ENCODE results near the gene APOF. TPM values are rescaled to one million over a fixed set of nuclear protein-coding genes. Genes with fewer than 3 reads are reported as not detected.
A peak's percentile ranks its signal among the peaks of the same experiment; 100 is the strongest.

Gene APOF
- total RNA-seq (2013; cell fraction: nucleolus; rRNA removed) = not detected in 2 replicates
- total RNA-seq (2014; rRNA removed) (0.11 TPM in 1 of 2 replicates, not detected in the other), total RNA-seq (2014; rRNA removed; fragmentation: Illumina TruSeq; extraction: Trizol) (not detected in 2 replicates), total RNA-seq (2021) (not detected in 2 replicates), polyA plus RNA-seq (2011; rRNA removed) (not detected in 2 replicates), polyA plus RNA-seq (2014; fragmentation: Illumina TruSeq; extraction: Trizol) (0.04 TPM in 1 of 2 replicates, not detected in the other), polyA plus RNA-seq (2014; fragmentation: Nextera tagmentation; extraction: Ambion mirVana) (under 1 TPM; 0.13 to 0.19 TPM), polyA plus RNA-seq (2014; rRNA removed) (0.05 TPM in 1 of 2 replicates, not detected in the other), polyA plus RNA-seq (2016; fragmentation: Nextera tagmentation; extraction: Ambion mirVana) (not detected), polyA minus RNA-seq (2011; rRNA and poly(A)+ RNA removed) (not detected in 2 replicates), Bru-seq, nascent RNA (not detected), BruChase-seq, experiment 1, labeled RNA remaining after a 6-hour chase (not detected), BruChase-seq, experiment 2, labeled RNA remaining after a 2-hour chase (percentile 18 among the genes with signal in this experiment)
- polyA plus RNA-seq (2011; ENCODE audit: low read depth) = not detected
- not detected in 2 replicates for polyA plus RNA-seq (2011; cell fraction: cytosol; rRNA removed)
- polyA plus RNA-seq (2011; cell fraction: nucleus; rRNA removed) = not detected in 2 replicates
- 0.06 and 0.12 TPM in 2 replicates for polyA plus RNA-seq (2012)
- not detected in 2 replicates for polyA minus RNA-seq (2011; cell fraction: cytosol; rRNA and poly(A)+ RNA removed)
- polyA minus RNA-seq (2011; cell fraction: nucleus; rRNA and poly(A)+ RNA removed) = not detected in 2 replicates
- long read RNA-seq, experiment 1 = 0 reads
- long read RNA-seq, experiment 2 = 0 reads

- H3K9ac ChIP-seq (ENCODE audit: control insufficient read depth, insufficient read depth, low read length) = no peak within 1 kb of the TSS
- no peaks in the 10 kb centered on the region for H3K9me3 ChIP-seq (replicated peaks; ENCODE audit: control insufficient read depth, insufficient read depth, low read length)
- 75% methylated on average over 10 of the region's 10 CpGs for WGBS (ENCODE audit: insufficient coverage, insufficient replicate concordance, low lambda C conversion rate, missing lambda C conversion rate)
- ATAC-seq = no peak
- H3K79me2 ChIP-seq (ENCODE audit: control insufficient read depth, insufficient read depth, low read length) = peaks cover 22% of the 10 kb centered on the region
- H3K27me3 ChIP-seq (replicated peaks in 1 of 2; ENCODE audit: control insufficient read depth in 2 of 2, insufficient read depth in 2 of 2, low read length in 1 of 2) = no peaks in the 10 kb centered on the region
- POLR2A ChIA-PET = interaction anchor here (0.6 to 7.9 kb wide), 5 partner anchors 12 to 49 kb away, joined by 3 to 140 read pairs (median 4); partner anchors contain the start of genes IL23A and PAN2
- H3K4me1 ChIP-seq (ENCODE audit: control insufficient read depth, insufficient read depth, low read length) = peaks cover 5% of the 10 kb centered on the region; the same call in 1 of the 2 replicates
- FAIRE-seq = no peak
- H4K20me1 ChIP-seq (ENCODE audit: control insufficient read depth, insufficient read depth) = no peaks in the 10 kb centered on the region
- no peak within 1 kb of the TSS for H3K4me2 ChIP-seq (ENCODE audit: control insufficient read depth, insufficient read depth)
- in situ Hi-C loops (cut with MboI) = no loop called here
- H3K27ac ChIP-seq (ENCODE audit: control insufficient read depth, insufficient read depth) = no peak within 1 kb of the TSS
- no peaks in the 10 kb centered on the region for H3K36me3 ChIP-seq (ENCODE audit: control insufficient read depth in 2 of 2, insufficient read depth in 2 of 2, low read length in 1 of 2)
- CTCF ChIA-PET = interaction anchor here (0.6 to 3.0 kb wide), 6 partner anchors 12 to 105 kb away, joined by 3 to 17 read pairs (median 3); no protein-coding TSS in a partner anchor
- H3K4me3 ChIP-seq = no peak within 1 kb of the TSS
- RAD21 ChIA-PET (ENCODE audit: unreplicated experiment) = interaction anchor here (0.6 to 5.3 kb wide), 5 partner anchors 14 to 101 kb away, joined by 3 to 60 read pairs (median 3); no protein-coding TSS in a partner anchor
- SMC1A ChIA-PET (ENCODE audit: uncharacterized antibody, unreplicated experiment) = interaction anchor here (0.6 to 5.1 kb wide), 6 partner anchors 11 to 102 kb away, joined by 3 to 58 read pairs (median 18); partner anchors contain the start of gene TIMELESS
- intact Hi-C loops (cut with micrococcal nuclease; ENCODE audit: unreplicated experiment) = loop anchor here (5.0 kb wide), 1 partner anchor 85 kb away; the partner anchor contains the start of gene TIMELESS
- no TSS peak for BruUV-seq (replicated peaks)
- no peak for DNase-seq (ENCODE audit: low read depth, low spot score)
- H2AFZ ChIP-seq (ENCODE audit: control insufficient read depth, low read depth, low read length) = no peak within 1 kb of the TSS
- no peak for TF ChIP-seq SMAD5 (IDR thresholded peaks at IDR 0.05; ENCODE audit: low read depth)
- TF ChIP-seq ZZZ3 (IDR thresholded peaks at IDR 0.05; ENCODE audit: control insufficient read depth, insufficient read length, low read depth) = no peak
- no peak for TF ChIP-seq ZNF592 (IDR thresholded peaks at IDR 0.05)
- no peak for TF ChIP-seq ELK1 (IDR thresholded peaks at IDR 0.05; ENCODE audit: low read depth, low read length)
- no peak for TF ChIP-seq SREBF2 (IDR thresholded peaks at IDR 0.05; ENCODE audit: low read length)
- TF ChIP-seq STAT1 (conservative IDR thresholded peaks at IDR 0.05) = no peak
- no peak for TF ChIP-seq YBX1 (IDR thresholded peaks at IDR 0.05)
- no peak for TF ChIP-seq ZNF687 (IDR thresholded peaks at IDR 0.05)
- TF ChIP-seq TCF7 (IDR thresholded peaks at IDR 0.05; ENCODE audit: borderline replicate concordance) = no peak
Measured at GRCh38 chr12:56362130-56363059, at the start of gene APOF. TSS of gene APOF (minus strand) at chr12:56362857. CDS start at chr12:56362745, 112 bp downstream.
